ENCODE results near the gene CFDP1. TPM values are rescaled to one million over a fixed set of nuclear protein-coding genes. Genes with fewer than 3 reads are reported as not detected.

CFDP1 gene
- total and polyA plus RNA-seq, 2 of the 13 experiments (the other 11 are each of a cell fraction or from before 2014, with no cell fraction given), result 78.6 to 153 TPM

DNA sequence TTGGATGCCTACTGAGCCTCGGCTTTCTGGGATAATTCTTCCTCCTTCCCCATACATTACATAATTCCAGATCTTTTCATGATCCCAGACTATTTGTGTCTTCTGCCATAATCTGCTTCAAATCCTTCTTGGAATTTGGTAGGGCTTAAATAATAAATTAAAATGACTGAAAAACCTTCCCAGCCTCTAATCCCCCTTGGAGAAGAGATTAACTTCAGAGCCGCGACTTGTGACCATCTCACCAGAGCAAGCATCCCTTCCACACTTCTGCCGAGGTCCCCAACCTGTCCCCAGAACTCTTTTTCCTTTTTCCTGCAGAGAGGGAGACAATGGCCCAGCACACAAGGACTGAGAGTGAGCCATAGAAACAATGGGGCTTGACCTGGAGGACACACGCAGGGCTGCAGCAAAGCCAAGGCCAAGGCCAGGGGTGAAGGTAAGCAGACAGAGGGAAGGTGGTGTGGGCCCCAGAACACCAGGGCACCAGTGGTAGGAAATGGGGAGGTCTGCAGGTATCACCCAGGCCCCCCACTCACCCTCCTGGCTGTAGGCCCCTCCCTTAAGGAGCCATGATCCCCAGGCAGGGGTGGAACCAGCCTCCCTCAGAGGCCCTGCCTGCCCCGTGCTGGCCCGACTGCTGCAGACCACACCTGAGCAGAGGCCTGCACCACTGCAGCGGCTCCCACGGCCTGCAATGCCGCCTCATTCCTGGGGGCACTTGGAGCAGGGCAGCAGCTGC is 172.3 kb downstream of the CFDP1 start (continued):
- TF ChIP-seq, protein P1, sequence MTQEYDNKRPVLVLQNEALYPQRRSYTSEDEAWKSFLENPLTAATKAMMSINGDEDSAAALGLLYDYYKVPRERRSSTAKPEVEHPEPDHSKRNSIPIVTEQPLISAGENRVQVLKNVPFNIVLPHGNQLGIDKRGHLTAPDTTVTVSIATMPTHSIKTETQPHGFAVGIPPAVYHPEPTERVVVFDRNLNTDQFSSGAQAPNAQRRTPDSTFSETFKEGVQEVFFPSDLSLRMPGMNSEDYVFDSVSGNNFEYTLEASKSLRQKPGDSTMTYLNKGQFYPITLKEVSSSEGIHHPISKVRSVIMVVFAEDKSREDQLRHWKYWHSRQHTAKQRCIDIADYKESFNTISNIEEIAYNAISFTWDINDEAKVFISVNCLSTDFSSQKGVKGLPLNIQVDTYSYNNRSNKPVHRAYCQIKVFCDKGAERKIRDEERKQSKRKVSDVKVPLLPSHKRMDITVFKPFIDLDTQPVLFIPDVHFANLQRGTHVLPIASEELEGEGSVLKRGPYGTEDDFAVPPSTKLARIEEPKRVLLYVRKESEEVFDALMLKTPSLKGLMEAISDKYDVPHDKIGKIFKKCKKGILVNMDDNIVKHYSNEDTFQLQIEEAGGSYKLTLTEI (CRISPR knock-in tag; conservative IDR thresholded peaks at IDR 0.05), result no peak
- TF ChIP-seq, protein P2, sequence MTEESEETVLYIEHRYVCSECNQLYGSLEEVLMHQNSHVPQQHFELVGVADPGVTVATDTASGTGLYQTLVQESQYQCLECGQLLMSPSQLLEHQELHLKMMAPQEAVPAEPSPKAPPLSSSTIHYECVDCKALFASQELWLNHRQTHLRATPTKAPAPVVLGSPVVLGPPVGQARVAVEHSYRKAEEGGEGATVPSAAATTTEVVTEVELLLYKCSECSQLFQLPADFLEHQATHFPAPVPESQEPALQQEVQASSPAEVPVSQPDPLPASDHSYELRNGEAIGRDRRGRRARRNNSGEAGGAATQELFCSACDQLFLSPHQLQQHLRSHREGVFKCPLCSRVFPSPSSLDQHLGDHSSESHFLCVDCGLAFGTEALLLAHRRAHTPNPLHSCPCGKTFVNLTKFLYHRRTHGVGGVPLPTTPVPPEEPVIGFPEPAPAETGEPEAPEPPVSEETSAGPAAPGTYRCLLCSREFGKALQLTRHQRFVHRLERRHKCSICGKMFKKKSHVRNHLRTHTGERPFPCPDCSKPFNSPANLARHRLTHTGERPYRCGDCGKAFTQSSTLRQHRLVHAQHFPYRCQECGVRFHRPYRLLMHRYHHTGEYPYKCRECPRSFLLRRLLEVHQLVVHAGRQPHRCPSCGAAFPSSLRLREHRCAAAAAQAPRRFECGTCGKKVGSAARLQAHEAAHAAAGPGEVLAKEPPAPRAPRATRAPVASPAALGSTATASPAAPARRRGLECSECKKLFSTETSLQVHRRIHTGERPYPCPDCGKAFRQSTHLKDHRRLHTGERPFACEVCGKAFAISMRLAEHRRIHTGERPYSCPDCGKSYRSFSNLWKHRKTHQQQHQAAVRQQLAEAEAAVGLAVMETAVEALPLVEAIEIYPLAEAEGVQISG (CRISPR knock-in tag; IDR thresholded peaks at IDR 0.05), result no peak
- TF ChIP-seq KDM1A (CRISPR knock-in tag; IDR thresholded peaks at IDR 0.05) (no peak), BORCS8-MEF2B (CRISPR knock-in tag; IDR thresholded peaks at IDR 0.05) (no peak; the same call in 1 of the 2 replicates), HMGA1 (CRISPR knock-in tag; conservative IDR thresholded peaks at IDR 0.05) (no peak), PHF20 (CRISPR knock-in tag; IDR thresholded peaks at IDR 0.05) (no peak), ZNF766 (CRISPR knock-in tag; IDR thresholded peaks at IDR 0.05; ENCODE audit: borderline replicate concordance) (no peak), ZNF841 (CRISPR knock-in tag; IDR thresholded peaks at IDR 0.05; ENCODE audit: borderline replicate concordance) (no peak), HIVEP1 (CRISPR knock-in tag; IDR thresholded peaks at IDR 0.05) (no peak), ELF4 (CRISPR knock-in tag; IDR thresholded peaks at IDR 0.05; ENCODE audit: borderline replicate concordance) (no peak), ZNF781 (CRISPR knock-in tag; IDR thresholded peaks at IDR 0.05; ENCODE audit: borderline replicate concordance, not compliant biosample characterization) (no peak), MIER3 (CRISPR knock-in tag; IDR thresholded peaks at IDR 0.05; ENCODE audit: borderline replicate concordance) (no peak), LCORL (IDR thresholded peaks at IDR 0.05) (no peak), LCORL (CRISPR knock-in tag; IDR thresholded peaks at IDR 0.05) (no peak), TP53 (CRISPR knock-in tag; conservative IDR thresholded peaks at IDR 0.05) (no peak)
- TF ChIP-seq, protein P3, sequence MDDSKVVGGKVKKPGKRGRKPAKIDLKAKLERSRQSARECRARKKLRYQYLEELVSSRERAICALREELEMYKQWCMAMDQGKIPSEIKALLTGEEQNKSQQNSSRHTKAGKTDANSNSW (CRISPR knock-in tag; IDR thresholded peaks at IDR 0.05; ENCODE audit: borderline replicate concordance), result no peak
- TF ChIP-seq, protein P4, sequence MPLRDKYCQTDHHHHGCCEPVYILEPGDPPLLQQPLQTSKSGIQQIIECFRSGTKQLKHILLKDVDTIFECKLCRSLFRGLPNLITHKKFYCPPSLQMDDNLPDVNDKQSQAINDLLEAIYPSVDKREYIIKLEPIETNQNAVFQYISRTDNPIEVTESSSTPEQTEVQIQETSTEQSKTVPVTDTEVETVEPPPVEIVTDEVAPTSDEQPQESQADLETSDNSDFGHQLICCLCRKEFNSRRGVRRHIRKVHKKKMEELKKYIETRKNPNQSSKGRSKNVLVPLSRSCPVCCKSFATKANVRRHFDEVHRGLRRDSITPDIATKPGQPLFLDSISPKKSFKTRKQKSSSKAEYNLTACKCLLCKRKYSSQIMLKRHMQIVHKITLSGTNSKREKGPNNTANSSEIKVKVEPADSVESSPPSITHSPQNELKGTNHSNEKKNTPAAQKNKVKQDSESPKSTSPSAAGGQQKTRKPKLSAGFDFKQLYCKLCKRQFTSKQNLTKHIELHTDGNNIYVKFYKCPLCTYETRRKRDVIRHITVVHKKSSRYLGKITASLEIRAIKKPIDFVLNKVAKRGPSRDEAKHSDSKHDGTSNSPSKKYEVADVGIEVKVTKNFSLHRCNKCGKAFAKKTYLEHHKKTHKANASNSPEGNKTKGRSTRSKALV (CRISPR knock-in tag; IDR thresholded peaks at IDR 0.05), result no peak
- TF ChIP-seq, protein P5, sequence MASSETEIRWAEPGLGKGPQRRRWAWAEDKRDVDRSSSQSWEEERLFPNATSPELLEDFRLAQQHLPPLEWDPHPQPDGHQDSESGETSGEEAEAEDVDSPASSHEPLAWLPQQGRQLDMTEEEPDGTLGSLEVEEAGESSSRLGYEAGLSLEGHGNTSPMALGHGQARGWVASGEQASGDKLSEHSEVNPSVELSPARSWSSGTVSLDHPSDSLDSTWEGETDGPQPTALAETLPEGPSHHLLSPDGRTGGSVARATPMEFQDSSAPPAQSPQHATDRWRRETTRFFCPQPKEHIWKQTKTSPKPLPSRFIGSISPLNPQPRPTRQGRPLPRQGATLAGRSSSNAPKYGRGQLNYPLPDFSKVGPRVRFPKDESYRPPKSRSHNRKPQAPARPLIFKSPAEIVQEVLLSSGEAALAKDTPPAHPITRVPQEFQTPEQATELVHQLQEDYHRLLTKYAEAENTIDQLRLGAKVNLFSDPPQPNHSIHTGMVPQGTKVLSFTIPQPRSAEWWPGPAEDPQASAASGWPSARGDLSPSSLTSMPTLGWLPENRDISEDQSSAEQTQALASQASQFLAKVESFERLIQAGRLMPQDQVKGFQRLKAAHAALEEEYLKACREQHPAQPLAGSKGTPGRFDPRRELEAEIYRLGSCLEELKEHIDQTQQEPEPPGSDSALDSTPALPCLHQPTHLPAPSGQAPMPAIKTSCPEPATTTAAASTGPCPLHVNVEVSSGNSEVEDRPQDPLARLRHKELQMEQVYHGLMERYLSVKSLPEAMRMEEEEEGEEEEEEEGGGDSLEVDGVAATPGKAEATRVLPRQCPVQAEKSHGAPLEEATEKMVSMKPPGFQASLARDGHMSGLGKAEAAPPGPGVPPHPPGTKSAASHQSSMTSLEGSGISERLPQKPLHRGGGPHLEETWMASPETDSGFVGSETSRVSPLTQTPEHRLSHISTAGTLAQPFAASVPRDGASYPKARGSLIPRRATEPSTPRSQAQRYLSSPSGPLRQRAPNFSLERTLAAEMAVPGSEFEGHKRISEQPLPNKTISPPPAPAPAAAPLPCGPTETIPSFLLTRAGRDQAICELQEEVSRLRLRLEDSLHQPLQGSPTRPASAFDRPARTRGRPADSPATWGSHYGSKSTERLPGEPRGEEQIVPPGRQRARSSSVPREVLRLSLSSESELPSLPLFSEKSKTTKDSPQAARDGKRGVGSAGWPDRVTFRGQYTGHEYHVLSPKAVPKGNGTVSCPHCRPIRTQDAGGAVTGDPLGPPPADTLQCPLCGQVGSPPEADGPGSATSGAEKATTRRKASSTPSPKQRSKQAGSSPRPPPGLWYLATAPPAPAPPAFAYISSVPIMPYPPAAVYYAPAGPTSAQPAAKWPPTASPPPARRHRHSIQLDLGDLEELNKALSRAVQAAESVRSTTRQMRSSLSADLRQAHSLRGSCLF (CRISPR knock-in tag; IDR thresholded peaks at IDR 0.05; ENCODE audit: borderline replicate concordance), result no peak

Data from HepG2 (cell line).